Stimulated activated CD4-positive, alpha-beta T cell treated with anti-CD3 and anti-CD28 coated beads, TNF-alpha, amount 100 ng/mL, for 48 hours (primary cell): ENCODE results near the gene MESP1.

Experiments used
- DNase-seq, 3 donors: peaks; one replicate each; pipeline ENCODE4 v3.0.0-alpha.2; 2020; ENCODE audit warnings: low read depth in 3 of 3

The MESP1 gene

GRCh38 chr15:89723031-89723430 is 28.0 kb downstream of the MESP1 start:
- no peak for DNase-seq

- DNase-seq: no peak
Observed at GRCh38 chr15:89714775-89715174, 36.3 kb downstream of the MESP1 start.

GRCh38 chr15:89707577-89707976 is 43.5 kb downstream of the MESP1 start:
- DNase-seq: no peak

GRCh38 chr15:89704411-89704810 is 46.6 kb downstream of the MESP1 start:
- DNase-seq: no peak
